HL-60 (cell line): ENCODE measurements around the gene EVA1A.

Source experiments
- DNase-seq, 2 experiments: peaks; one replicate each; pipeline ENCODE4 v3.0.0-alpha.2; 2010 to 2020; ENCODE audit warnings: low read depth in 1 of 2, low spot score in 1 of 2
- H3K27ac ChIP-seq: fragments of 250-450 bp; sonication (Bioruptor Pico); replicated peaks from 2 replicates; pipeline ENCODE4 v1.5.1; 2020; ENCODE audit warnings: mild to moderate bottlenecking, moderate library complexity
- H3K27me3 ChIP-seq: fragments of 250-450 bp; sonication (Bioruptor Pico); 2 replicates; pipeline ENCODE4 v1.5.1; 2021; ENCODE audit warnings: mild to moderate bottlenecking, moderate library complexity; ENCODE audit not compliant: insufficient read depth, poor library complexity, severe bottlenecking
- H3K4me3 ChIP-seq: replicated peaks from 2 replicates; pipeline ENCODE4 v1.5.1; 2011; ENCODE audit warnings: mild to moderate bottlenecking, control low read depth, low read length; ENCODE audit not compliant: insufficient read depth
- GABPA ChIP-seq: IDR thresholded peaks from 2 replicates; pipeline ENCODE4 v1.6.1; 2012; ENCODE audit warnings: low read depth
- POLR2AphosphoS5 ChIP-seq: IDR thresholded peaks from 2 replicates; pipeline ENCODE4 v1.6.1; 2012; ENCODE audit warnings: low read depth
- SPI1 ChIP-seq: IDR thresholded peaks from 2 replicates; pipeline ENCODE4 v1.6.1; 2012; ENCODE audit warnings: low read depth, mild to moderate bottlenecking, borderline replicate concordance
- TF ChIP-seq, protein P1 (sequence below): IDR thresholded peaks from 2 replicates; pipeline ENCODE4 v1.6.1; 2012; ENCODE audit warnings: low read depth; ENCODE audit not compliant: insufficient replicate concordance
- TF ChIP-seq, protein P2 (sequence below): IDR thresholded peaks from one replicate; pipeline ENCODE4 v1.5.1; 2011; ENCODE audit warnings: low read length, control low read depth, inconsistent platforms; ENCODE audit not compliant: insufficient read depth

EVA1A gene

DNA sequence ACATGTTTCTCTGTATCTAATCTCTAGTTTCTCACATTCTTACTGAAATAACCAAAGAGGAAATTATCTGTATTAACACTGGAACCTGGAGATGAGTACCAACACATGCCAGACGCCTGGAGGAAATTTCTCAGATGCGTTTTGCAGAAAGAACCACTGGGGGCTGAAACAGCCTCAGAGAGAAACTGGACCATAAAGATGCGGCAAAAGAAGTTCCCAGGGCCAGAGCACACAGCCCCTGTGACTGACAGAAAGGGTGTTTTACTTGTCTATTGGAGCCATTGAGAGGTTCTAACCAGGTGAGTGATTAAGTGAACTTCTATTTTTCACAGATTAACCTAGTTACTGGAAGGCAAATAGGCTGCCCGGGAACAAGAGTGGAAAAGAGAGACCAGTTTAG lies 103.9 kb downstream of the EVA1A start:
- TF ChIP-seq, protein P1, sequence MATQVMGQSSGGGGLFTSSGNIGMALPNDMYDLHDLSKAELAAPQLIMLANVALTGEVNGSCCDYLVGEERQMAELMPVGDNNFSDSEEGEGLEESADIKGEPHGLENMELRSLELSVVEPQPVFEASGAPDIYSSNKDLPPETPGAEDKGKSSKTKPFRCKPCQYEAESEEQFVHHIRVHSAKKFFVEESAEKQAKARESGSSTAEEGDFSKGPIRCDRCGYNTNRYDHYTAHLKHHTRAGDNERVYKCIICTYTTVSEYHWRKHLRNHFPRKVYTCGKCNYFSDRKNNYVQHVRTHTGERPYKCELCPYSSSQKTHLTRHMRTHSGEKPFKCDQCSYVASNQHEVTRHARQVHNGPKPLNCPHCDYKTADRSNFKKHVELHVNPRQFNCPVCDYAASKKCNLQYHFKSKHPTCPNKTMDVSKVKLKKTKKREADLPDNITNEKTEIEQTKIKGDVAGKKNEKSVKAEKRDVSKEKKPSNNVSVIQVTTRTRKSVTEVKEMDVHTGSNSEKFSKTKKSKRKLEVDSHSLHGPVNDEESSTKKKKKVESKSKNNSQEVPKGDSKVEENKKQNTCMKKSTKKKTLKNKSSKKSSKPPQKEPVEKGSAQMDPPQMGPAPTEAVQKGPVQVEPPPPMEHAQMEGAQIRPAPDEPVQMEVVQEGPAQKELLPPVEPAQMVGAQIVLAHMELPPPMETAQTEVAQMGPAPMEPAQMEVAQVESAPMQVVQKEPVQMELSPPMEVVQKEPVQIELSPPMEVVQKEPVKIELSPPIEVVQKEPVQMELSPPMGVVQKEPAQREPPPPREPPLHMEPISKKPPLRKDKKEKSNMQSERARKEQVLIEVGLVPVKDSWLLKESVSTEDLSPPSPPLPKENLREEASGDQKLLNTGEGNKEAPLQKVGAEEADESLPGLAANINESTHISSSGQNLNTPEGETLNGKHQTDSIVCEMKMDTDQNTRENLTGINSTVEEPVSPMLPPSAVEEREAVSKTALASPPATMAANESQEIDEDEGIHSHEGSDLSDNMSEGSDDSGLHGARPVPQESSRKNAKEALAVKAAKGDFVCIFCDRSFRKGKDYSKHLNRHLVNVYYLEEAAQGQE: no peak
- TF ChIP-seq GABPA (no peak), POLR2AphosphoS5 (no peak), SPI1 (no peak)
- TF ChIP-seq, protein P2, sequence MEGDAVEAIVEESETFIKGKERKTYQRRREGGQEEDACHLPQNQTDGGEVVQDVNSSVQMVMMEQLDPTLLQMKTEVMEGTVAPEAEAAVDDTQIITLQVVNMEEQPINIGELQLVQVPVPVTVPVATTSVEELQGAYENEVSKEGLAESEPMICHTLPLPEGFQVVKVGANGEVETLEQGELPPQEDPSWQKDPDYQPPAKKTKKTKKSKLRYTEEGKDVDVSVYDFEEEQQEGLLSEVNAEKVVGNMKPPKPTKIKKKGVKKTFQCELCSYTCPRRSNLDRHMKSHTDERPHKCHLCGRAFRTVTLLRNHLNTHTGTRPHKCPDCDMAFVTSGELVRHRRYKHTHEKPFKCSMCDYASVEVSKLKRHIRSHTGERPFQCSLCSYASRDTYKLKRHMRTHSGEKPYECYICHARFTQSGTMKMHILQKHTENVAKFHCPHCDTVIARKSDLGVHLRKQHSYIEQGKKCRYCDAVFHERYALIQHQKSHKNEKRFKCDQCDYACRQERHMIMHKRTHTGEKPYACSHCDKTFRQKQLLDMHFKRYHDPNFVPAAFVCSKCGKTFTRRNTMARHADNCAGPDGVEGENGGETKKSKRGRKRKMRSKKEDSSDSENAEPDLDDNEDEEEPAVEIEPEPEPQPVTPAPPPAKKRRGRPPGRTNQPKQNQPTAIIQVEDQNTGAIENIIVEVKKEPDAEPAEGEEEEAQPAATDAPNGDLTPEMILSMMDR: no peak
- Histone ChIP-seq H3K27me3 (no peaks in the 10 kb centered on the region), H3K4me3 (no peak overlapping the region), H3K27ac (no peak overlapping the region)
- no peak for DNase-seq

DNA sequence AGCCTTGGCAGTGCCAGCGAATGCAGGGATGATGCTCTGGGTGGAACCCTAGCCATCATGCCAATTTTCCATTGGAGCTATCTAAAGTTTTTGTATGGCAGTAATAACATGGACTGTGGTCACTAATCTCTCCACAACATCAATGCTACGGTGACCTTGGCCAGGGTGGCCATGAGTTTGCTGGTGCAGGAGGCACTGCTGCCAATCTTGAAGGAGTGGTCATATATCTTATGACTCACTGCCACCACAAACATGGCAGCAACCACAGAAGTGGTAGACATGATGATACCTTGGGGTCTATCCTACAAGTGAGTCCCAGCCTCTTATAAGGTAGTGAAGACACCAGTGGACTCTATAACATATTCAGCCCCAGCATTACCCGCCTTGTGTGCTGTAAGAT lies 104.6 kb downstream of the EVA1A start:
- Histone ChIP-seq H3K27ac (no peak overlapping the region), H3K4me3 (no peak overlapping the region), H3K27me3 (no peaks in the 10 kb centered on the region)
- DNase-seq: no peak
- TF ChIP-seq, protein P1: no peak
- TF ChIP-seq POLR2AphosphoS5 (no peak), GABPA (no peak), SPI1 (no peak)
- TF ChIP-seq, protein P2: no peak

DNA sequence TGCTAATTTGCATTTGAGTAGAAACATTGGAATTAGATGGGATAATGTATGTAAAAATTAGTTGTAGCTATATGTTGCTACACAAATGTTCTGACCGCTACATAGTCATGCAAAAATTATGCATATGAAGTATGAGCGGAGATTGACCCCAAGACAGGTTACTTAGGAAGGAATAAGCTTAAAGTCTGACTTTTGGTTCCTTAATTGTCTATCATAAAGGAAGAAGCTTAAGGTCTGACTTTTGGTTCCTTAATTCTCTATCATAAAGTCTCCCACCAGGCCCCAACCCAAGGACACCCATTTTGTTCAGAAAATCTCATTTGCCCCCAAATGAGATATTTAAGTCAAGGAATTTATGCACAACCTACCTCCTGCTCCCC lies 106.5 kb downstream of the EVA1A start:
- Histone ChIP-seq H3K27me3 (no peaks in the 10 kb centered on the region), H3K4me3 (no peak overlapping the region), H3K27ac (no peak overlapping the region)
- no peak for DNase-seq
- TF ChIP-seq GABPA (no peak), POLR2AphosphoS5 (no peak), SPI1 (no peak)
- TF ChIP-seq, protein P1: no peak
- TF ChIP-seq, protein P2: no peak
